ENCODE measurements around the gene PYCARD.

The PYCARD gene

DNA sequence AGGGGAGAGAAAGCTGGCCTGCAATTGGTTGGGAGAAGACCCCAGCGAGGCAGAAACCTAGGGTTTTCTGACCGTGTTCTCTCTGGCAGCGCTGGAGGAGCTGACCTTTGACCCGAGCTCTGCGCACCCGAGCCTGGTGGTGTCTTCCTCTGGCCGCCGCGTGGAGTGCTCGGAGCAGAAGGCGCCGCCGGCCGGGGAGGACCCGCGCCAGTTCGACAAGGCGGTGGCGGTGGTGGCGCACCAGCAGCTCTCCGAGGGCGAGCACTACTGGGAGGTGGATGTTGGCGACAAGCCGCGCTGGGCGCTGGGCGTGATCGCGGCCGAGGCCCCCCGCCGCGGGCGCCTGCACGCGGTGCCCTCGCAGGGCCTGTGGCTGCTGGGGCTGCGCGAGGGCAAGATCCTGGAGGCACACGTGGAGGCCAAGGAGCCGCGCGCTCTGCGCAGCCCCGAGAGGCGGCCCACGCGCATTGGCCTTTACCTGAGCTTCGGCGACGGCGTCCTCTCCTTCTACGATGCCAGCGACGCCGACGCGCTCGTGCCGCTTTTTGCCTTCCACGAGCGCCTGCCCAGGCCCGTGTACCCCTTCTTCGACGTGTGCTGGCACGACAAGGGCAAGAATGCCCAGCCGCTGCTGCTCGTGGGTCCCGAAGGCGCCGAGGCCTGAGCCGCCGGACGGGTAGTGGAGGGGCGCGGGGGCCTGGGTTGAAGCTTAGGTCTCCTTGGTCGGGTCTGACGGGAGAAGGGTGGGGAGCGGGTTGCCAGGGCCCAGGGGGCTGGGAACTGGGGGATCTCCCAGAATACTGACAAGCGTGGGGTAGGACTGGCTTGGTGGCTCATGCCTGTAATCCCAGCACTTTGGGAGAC, 21.8 kb upstream of the PYCARD start:
- no peak for DNase-seq (ENCODE audit: low spot score)
- TF ChIP-seq, protein P1, sequence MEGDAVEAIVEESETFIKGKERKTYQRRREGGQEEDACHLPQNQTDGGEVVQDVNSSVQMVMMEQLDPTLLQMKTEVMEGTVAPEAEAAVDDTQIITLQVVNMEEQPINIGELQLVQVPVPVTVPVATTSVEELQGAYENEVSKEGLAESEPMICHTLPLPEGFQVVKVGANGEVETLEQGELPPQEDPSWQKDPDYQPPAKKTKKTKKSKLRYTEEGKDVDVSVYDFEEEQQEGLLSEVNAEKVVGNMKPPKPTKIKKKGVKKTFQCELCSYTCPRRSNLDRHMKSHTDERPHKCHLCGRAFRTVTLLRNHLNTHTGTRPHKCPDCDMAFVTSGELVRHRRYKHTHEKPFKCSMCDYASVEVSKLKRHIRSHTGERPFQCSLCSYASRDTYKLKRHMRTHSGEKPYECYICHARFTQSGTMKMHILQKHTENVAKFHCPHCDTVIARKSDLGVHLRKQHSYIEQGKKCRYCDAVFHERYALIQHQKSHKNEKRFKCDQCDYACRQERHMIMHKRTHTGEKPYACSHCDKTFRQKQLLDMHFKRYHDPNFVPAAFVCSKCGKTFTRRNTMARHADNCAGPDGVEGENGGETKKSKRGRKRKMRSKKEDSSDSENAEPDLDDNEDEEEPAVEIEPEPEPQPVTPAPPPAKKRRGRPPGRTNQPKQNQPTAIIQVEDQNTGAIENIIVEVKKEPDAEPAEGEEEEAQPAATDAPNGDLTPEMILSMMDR (IDR thresholded peaks at IDR 0.05; ENCODE audit: borderline replicate concordance, control extremely low read depth, extremely low read depth, insufficient read depth, missing control alignments): no peak
- in situ Hi-C loops (cut with MboI; ENCODE audit: low sequenced_read_pairs, unreplicated experiment): no loop called here

DNA sequence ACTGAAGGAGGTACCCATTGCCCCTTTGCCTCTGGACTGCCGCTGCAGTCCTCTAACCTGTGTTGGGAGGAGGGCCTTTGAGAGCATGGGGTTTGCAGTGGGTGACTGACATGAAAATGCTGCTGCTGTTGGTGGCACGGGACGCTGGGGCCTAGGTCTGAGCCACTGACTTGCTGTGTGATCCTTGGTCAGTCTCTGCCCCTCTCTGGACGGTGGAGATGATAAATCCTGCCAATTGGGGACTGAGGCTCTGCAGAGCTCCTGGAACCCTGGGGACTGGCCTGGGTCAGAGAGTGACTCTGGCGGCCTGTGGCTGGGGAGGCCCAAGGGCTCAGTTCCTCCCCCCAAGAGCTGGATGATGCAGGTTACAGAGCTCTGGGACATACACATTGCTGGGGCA, 20.5 kb upstream of the PYCARD start:
- no peak for DNase-seq (ENCODE audit: low spot score)

DNA sequence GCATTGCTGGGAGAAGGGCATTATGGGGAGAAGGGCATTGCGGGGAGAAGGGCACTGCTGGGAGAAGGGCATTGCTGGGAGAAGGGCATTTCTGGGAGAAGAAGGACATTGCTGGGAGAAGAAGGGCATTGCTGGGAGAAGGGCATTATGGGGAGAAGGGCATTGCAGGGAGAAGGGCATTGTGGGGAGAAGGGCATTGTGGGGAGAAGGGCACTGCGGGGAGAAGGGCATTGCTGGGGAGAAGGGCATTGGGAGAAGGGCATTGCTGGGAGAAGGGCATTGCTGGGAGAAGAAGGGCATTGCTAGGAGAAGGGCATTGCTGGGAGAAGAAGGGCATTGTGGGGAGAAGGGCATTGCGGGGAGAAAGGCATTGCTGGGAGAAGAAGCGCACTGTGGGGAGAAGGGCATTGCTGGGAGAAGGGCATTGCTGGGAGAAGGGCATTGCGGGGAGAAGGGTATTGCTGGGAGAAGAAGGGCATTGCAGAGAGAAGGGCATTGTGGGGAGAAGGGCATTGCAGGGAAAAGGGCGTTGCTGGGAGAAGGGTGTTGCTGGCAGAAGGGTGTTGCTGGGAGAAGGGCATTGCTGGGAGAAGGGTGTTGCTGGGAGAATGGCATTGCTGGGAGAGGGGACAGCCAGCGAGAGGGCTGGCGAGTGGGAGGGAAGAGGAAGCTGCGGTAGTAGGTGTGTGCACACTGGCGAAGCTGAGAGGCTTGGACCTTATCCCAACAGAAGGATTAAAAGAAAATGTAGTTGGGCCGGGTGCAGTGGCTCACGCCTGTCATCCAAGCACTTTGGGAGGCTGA, 19.0 kb upstream of the PYCARD start:
- no peak for DNase-seq (ENCODE audit: low spot score)
- TF ChIP-seq, protein P1 (IDR thresholded peaks at IDR 0.05; ENCODE audit: borderline replicate concordance, control extremely low read depth, extremely low read depth, insufficient read depth, missing control alignments): no peak
- in situ Hi-C loops (cut with MboI; ENCODE audit: low sequenced_read_pairs, unreplicated experiment): no loop called here

More for the DNA sequence above, 20.5 kb upstream of the PYCARD start:
- TF ChIP-seq, protein P1 (IDR thresholded peaks at IDR 0.05; ENCODE audit: borderline replicate concordance, control extremely low read depth, extremely low read depth, insufficient read depth, missing control alignments): no peak
- in situ Hi-C loops (cut with MboI; ENCODE audit: low sequenced_read_pairs, unreplicated experiment): no loop called here

DNA sequence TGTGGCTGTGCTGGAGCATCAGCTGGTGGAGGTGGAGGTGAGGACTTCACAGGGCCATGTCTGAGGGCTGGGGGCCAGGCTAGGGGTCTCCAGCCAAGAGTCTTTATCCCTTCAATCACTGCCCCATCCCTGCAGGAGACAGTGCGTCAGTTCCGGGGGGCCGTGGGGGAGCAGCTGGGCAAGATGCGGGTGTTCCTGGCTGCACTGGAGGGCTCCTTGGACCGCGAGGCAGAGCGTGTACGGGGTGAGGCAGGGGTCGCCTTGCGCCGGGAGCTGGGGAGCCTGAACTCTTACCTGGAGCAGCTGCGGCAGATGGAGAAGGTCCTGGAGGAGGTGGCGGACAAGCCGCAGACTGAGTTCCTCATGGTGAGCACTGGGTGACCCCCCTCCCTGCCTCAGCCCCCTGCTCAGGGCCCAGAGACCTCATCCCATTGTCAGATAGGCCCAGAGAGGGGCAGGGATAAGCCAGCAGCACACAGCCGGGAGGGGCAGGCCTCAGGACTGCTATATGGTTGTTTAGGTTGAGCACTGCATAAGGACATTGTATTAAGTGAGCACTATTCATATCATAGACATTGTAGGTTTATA, 16.7 kb upstream of the PYCARD start:
- no peak for DNase-seq (ENCODE audit: low spot score)
- TF ChIP-seq, protein P1 (IDR thresholded peaks at IDR 0.05; ENCODE audit: borderline replicate concordance, control extremely low read depth, extremely low read depth, insufficient read depth, missing control alignments): no peak
- in situ Hi-C loops (cut with MboI; ENCODE audit: low sequenced_read_pairs, unreplicated experiment): no loop called here

DNA sequence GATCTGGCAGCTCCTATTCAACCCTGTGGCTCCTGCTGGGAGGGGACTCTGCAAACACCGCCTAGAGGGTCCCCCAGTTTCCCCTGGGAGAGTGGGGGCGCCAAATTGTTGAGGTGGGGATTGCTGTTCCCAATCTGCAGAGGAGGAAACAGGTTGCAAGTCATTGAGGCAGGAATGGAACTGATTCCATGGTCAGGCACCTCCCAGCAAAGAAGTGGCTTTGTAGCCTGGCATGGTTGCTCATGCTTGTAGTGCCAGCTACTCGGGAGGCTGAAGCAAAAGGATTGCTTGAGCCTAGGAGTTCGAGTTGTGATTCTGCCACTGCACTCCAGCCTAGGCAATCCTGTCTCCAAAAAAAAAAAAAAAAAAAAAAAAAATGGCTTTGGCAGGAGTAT, 14.6 kb upstream of the PYCARD start:
- DNase-seq (ENCODE audit: low spot score): no peak
- TF ChIP-seq, protein P1 (IDR thresholded peaks at IDR 0.05; ENCODE audit: borderline replicate concordance, control extremely low read depth, extremely low read depth, insufficient read depth, missing control alignments): no peak
- in situ Hi-C loops (cut with MboI; ENCODE audit: low sequenced_read_pairs, unreplicated experiment): no loop called here

DNA sequence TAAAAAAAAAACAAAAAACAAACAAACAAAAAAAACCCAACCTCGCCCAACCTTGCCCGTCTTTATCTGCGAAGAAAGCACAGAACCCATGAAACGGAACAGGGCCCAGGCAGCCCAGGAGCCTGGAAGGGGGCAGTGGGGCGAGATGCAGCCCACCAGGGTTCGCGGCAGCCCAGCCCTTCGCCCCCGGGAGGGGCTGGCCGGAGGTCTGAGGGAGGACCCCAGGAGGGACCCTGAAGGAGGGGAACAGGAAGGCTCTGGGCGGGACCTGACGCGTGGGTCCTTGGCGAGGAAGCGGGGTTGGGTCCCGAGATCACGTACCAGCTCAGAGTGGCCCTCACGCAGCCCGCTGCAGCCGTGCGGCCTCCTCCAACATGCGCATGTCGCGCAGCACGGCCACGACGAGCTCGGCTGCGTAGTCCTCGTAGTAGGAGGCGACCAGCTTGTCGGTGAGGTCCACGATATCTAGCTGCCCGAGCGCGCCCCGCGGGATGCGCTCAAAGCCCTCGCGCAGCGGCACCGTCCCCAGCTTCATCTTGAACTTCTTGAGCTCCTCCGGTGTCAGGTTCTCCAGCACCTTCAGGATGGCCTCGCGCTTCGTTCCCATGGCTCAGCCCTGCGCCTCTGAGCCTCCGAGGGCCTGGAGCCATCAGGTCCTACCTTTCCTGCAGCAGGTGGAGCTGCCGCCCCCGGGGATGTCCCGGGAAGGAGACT, 14.0 kb upstream of the PYCARD start, which contains the start of gene PYDC1:
TSS of gene PYDC1 (minus strand) at position 714 of the 714 bp plus-strand sequence. CDS start at position 607, 107 bp downstream.
- in situ Hi-C loops (cut with MboI; ENCODE audit: low sequenced_read_pairs, unreplicated experiment): no loop called here
- DNase-seq (ENCODE audit: low spot score): no peak
- TF ChIP-seq, protein P1 (IDR thresholded peaks at IDR 0.05; ENCODE audit: borderline replicate concordance, control extremely low read depth, extremely low read depth, insufficient read depth, missing control alignments): no peak
